Urothelium cell line (cell line): ENCODE results near the gene SERPINB1.

ENCODE experiments used
- DNase-seq: peaks from one replicate; pipeline ENCODE4 v3.0.0; 2011; ENCODE audit warnings: low spot score, mixed read lengths
- FAIRE-seq: peaks from 2 replicates; lab custom pipeline; 2011; peaks lifted over from hg19 to GRCh38; lab: Jason Lieb, UNC

The SERPINB1 gene

GRCh38 chr6:2796861-2797260 is 44.8 kb downstream of the SERPINB1 start:
- DNase-seq, result no peak
- no peak for FAIRE-seq

GRCh38 chr6:2795956-2796355 is 45.7 kb downstream of the SERPINB1 start:
- FAIRE-seq, result no peak

GRCh38 chr6:2795162-2795561 is 46.5 kb downstream of the SERPINB1 start:
- DNase-seq (no peak), FAIRE-seq (no peak)

More at GRCh38 chr6:2795956-2796355, 45.7 kb downstream of the SERPINB1 start:
- no peak for DNase-seq

DNA sequence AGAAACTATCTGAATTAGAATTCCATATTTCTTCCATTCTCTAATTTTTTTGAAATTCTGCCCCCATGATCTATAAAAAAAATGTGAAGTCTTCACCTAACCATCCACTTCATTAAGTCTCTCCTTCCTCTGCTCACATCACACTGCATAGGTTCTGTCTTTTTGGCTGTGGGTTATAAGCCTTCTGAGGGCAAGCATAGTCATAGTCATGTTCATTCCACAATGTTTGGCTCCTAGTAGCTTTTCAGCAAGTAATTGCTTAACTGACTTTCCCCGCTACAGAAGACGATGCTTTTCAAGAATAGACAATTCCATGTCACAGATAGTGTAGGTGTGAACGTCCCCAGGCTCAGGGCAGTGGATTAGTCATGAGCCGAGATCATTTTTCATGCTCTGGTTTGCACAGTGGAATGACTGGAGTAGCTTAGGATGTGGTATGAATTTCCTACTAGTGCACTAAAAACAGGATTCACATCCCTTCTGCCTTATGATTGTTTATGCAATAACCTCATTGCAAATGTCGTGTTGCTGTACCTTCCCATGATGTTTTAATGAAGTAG is 47.4 kb downstream of the SERPINB1 start:
- no peak for FAIRE-seq
- DNase-seq, result no peak

DNA sequence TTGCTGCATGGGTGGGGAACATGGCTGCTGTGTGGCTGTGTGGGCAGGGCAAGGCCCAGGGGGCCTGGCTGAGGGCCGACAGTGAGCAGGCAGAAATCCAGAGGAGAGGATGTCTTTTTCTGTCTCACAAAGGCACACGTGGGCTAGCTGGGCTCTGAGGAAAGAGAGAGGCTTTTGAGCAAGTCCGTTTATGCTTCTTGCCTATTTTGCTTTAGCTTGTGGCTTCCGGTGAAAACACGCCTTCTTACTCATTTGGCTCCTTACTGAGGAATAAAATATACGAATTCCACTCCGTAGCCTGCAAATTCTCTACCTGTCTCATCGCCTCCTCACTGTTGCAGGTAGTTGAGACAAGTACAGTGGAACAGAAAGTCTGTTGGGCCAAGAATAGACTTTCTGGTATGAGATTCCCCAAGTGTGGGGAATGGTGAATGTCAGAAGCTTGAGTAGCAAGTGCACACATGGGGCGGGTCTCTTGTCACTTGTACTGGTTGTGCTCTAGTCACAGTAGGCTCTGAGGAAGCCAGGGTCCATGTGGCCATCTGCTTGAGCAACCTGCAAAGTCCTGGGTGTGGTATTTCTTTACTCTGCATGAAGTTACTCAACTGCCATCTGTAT is 48.0 kb downstream of the SERPINB1 start:
- DNase-seq, result no peak
- no peak for FAIRE-seq

DNA sequence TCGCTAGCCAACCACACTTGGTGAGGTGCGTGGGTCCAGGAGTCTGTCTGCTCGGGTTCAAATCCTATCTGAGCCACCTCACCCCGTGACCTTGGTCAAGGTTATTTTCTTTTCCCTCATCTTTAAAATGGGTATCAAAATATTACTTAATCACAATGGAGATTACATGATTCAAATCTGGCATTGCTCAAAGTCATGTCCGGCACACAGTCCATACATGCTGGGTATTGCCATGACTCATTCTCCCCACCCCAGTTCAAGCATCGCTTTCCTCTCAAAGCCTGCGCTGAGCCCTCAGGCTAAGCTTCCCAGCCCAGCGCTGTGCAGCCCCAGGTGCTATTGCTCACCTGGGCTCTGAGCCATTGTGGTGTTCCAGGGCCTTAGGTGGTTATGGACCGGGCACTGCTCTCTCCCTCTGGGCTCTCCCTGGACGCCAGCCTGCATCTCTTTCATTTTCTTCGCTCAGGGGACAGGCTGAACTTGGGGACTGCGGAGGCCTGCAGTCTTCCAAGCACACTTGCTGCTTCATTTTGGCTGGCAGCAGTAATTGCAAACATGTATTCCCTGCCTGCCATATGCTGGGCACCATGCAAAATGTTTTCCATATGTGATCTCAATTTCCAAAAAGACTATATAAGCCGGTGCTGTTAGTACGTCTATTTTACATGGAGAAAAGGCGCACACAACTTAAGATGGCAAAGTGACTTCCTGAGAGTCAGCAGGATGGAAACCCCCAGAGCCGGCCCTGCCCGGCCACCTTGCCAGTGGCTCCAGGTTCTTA is 49.1 kb downstream of the SERPINB1 start:
- FAIRE-seq (no peak), DNase-seq (no peak)

GRCh38 chr6:2791450-2791974 is 50.2 kb downstream of the SERPINB1 start:
- FAIRE-seq (no peak), DNase-seq (no peak)

DNA sequence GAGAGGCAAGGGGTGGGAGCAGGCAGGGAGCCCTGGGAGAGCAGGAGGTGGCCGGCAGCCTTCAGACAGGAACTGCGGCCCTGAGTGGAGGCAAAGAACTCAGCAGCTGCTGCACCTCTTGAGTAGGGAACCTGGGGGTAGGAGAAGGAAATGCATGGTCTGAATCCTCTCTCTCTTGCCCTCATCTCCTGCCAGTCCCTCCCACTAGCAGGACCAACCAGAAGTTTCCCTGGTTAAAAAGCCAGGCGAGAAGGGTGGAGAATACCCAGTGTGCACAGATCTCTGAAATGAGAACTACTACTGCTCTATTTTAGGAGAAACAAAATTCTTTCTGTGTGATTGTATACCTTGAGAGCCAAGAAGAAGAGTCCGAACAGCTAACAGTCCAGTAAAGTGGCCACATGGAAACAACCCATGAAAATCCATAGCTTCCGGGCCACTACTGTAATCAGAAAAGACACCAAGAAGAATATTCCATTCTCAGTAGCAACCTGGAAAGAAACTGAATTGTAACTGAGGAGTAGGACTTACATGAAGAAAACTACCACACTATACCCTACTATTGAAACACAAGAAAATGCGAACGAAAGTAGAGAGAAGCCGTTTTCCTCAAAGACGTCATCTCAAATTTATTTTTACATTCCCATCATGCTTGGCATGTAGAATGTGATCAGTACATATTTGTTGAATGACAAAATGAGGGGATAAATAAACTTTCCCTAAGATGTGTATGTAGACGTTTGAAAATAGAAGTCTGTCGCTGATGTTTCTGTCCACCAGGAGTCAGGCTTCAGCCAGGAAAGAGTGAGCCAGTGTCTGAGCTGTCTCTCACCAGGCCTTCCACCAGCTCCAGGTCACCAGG is 50.8 kb downstream of the SERPINB1 start:
- DNase-seq, result peak; percentile 71
- FAIRE-seq, result no peak

DNA sequence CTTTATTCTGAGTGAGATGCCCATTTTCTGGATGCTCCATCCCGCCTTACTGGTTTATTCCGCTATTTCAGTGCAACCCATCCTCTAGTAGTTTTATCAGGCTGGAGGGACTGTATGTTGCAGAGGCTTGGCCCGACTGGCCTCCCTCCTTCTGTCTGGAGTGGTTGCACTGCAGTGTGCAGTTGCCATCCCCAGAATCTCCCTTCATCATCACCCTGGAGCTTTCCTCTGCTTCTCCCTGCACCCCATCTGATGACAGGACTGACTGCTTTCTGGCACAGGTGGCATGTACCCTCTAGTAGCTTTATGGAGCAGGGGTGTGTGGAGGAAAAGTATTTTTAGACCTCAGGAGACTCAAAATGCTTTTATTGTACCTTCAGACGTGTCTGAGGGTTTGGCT is 55.4 kb downstream of the SERPINB1 start:
- no peak for FAIRE-seq

DNA sequence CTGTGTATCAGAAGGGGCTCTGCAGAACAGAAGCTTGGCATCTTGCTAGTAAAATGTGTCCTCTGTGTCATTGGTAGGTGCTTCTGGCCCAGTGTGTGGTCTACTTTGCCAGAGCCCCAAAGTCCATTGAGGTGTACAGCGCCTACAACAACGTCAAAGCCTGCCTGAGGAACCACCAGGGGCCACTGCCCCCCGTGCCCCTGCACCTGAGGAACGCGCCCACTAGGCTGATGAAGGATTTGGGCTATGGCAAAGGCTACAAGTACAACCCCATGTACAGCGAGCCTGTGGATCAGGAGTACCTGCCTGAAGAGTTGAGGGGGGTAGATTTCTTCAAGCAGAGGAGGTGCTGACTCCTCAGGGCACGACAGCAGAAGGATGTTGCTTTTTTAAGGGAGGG is 56.7 kb downstream of the SERPINB1 start:
- FAIRE-seq (no peak), DNase-seq (no peak)

More for the DNA sequence above, 55.4 kb downstream of the SERPINB1 start:
- no peak for DNase-seq

DNA sequence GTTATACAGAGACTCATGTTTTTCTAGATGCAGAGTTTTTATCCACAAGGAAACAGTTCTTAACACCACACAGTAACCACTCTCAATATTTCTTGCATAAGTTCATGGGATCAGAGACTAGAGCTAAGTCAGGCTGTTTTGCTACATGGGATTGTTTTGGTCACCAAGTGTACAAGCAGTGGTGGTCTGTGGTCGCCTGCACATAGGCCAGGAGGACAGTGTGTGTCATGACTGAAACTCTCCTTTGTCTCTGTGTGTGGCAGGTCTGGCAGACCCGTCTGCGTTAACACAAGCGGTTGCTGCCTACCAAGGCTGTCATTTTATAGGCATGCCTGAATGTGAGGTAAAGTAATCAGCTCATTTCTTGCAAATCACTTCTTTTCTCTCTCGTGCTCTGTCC is 57.6 kb downstream of the SERPINB1 start:
- DNase-seq, result no peak
- FAIRE-seq, result no peak

DNA sequence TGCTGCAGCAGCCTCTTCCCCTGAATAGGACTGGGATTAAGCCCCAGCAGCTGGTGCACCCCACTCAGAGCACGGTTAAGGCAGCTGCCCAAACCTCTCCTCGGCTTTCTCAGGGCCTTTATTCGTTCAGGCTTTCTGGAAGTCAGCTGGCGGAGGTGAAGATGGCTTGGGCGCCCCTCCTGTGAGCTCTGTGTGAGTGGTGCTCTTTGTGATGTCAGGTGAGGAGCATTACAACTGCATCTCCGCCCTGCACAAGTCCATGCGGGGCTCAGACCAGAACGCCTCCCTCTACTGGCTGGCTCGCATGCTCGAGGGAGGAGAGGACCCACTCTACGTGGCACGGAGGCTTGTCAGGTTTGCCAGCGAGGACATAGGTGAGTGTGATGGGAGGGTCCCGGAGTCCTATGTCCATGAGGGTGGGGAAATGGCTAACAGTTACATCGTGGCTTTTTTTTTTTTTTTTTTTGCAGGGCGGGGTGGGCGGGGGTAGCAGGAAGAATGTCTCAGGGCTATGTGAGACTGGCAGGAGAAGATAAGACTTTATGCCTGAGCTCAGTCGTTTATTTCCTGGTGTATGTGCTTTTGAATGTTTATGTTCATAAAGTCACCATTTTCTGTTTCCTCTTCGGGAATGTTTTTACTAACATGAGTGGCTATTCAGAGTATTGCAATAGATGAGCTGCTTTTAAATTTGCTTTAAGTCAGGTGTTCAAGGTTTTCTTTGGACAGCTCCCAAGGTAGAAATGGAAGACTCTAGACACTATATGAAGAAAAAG is 58.3 kb downstream of the SERPINB1 start:
- no peak for DNase-seq
- no peak for FAIRE-seq

GRCh38 chr6:2782825-2783187 is 58.9 kb downstream of the SERPINB1 start:
- FAIRE-seq, result no peak
- no peak for DNase-seq

DNA sequence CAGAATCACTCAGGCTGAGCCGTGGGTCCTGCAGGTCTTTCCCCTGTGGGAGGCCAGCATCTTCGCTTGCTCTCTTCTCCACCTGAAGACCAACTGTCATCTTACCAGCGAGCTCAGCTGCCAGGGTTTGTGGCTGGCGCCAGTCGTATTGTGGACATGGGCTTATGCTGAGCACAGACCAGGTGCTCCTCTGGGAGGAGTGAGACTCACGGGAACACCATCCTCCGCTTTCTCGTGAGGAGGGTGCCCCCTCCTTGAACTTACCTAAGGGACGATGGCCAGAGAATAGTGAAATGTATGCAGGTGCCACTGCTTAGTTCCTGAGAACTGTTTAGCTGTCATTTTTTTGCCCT is 59.3 kb downstream of the SERPINB1 start:
- no peak for FAIRE-seq

More for the DNA sequence above, 59.3 kb downstream of the SERPINB1 start:
- no peak for DNase-seq
